Upper lobe of left lung (tissue), 4 donors: ENCODE measurements around the gene CCDC158.

Experiments
- CTCF ChIP-seq, 6 experiments: fragments of 450-650 bp in 4 of 6; fragments of 200-600 bp in 2 of 6; sonication (generic) in 2 of 6; IDR thresholded peaks; one replicate each; pipeline ENCODE4 v1.5.1; 2016 to 2019; ENCODE audit warnings: antibody characterized with exemption in 6 of 6
- EP300 ChIP-seq, 4 donors: sonication (generic); formaldehyde crosslinking; IDR thresholded peaks; one replicate each; pipeline ENCODE4 v1.5.1; 2017; ENCODE audit warnings: antibody characterized with exemption in 4 of 4, control low read depth in 2 of 4
- POLR2A ChIP-seq, 4 donors: fragments of 450-650 bp; IDR thresholded peaks; one replicate each; pipeline ENCODE4 v1.5.1; 2016 to 2017; ENCODE audit warnings: antibody characterized with exemption in 4 of 4, mild to moderate bottlenecking in 2 of 4

GRCh38 chr4:76342191-76342590, 78.8 kb downstream of the CCDC158 start:
- no peak for TF ChIP-seq POLR2A (IDR thresholded peaks at IDR 0.05)
- no peak for TF ChIP-seq CTCF (IDR thresholded peaks at IDR 0.05)
- peak; percentile 34 to 76 (median 48) for TF ChIP-seq EP300 (IDR thresholded peaks at IDR 0.05)
